ENCODE data around the gene RFX3. TPM values are rescaled to one million over a fixed set of nuclear protein-coding genes. Genes with fewer than 3 reads are reported as not detected.

The RFX3 gene
- total RNA-seq, 6 donors from 2014 or later = 7.3 to 32.0 (median 19.9) TPM

DNA sequence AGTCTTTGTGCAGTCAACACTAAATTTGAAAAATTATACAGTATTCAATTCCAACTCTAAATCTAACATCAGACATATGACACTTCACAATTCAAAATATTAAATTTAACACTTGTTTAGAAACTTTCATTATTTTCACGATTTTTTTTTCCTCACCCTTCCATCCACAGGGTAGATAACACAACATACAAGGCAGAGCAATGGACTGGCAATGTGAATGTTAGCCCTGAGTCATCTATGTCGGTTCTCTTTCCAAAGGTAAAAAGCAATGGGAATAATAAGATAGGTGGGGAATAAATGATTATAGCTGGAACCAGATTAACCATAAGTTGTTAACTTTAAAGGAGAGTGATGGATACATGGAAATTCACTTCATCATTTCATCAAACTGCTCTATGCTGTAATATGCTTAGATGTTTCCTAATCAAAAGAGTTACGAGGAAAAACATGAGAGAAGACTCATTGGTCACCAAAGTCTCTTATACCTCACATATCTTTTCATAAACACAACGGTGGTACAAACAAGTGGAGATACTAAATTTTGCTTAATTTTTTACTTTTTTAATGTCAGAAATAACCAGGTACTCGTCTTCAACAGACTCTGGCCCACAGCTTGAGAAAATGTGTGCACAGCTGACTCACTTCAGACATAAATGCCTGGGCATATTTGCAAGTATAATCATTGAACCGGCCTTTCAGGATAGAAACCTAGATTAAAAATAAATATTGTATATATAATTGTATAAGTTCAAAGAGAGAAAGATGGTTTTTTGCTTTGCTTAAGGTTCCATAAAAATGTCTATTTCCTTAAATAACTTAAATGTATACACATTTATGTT is 23.0 kb downstream of the RFX3 start:
- H3K4me3 ChIP-seq = no peak overlapping the region
- no peak for DNase-seq
- H3K36me3 ChIP-seq = no peaks in the 10 kb centered on the region
- no peaks in the 10 kb centered on the region for H3K9me3 ChIP-seq
- no peaks in the 10 kb centered on the region for H3K27me3 ChIP-seq
- TF ChIP-seq, protein P1, sequence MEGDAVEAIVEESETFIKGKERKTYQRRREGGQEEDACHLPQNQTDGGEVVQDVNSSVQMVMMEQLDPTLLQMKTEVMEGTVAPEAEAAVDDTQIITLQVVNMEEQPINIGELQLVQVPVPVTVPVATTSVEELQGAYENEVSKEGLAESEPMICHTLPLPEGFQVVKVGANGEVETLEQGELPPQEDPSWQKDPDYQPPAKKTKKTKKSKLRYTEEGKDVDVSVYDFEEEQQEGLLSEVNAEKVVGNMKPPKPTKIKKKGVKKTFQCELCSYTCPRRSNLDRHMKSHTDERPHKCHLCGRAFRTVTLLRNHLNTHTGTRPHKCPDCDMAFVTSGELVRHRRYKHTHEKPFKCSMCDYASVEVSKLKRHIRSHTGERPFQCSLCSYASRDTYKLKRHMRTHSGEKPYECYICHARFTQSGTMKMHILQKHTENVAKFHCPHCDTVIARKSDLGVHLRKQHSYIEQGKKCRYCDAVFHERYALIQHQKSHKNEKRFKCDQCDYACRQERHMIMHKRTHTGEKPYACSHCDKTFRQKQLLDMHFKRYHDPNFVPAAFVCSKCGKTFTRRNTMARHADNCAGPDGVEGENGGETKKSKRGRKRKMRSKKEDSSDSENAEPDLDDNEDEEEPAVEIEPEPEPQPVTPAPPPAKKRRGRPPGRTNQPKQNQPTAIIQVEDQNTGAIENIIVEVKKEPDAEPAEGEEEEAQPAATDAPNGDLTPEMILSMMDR (IDR thresholded peaks at IDR 0.05) = no peak
- peaks cover 0 to 10% (median 4%) of the 10 kb centered on the region in 4 donors for H3K4me1 ChIP-seq
- 82 to 86% methylated on average over 6 of the region's 6 CpGs for whole genome bisulfite sequencing, 2 donors
- ATAC-seq (ENCODE audit: low FRiP score in 2 of 2) = no peak
- no peak overlapping the region for H3K27ac ChIP-seq

DNA sequence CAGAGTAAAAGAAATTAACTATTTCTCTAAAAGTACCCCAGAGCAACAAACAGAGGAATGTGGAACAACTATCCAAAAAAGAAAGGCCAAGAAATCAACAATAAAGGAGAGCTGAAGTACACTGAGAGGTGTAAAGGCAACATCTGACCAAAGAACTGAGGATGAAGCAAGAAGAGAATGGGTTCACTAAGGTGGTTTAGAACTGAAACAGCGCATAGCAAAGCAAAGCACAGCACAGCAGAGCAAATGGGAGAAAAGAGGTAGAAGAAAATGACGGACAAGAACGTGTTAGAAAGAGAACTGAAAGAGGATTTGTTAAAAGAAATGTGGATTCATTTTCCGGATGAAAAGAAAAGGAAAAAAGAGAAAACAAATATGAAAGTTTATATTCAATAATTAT is 25.8 kb downstream of the RFX3 start:
- Histone ChIP-seq H3K27ac (no peak overlapping the region), H3K36me3 (no peaks in the 10 kb centered on the region), H3K9me3 (no peaks in the 10 kb centered on the region), H3K27me3 (no peaks in the 10 kb centered on the region), H3K4me1 (peaks cover 0 to 13% (median 9%) of the 10 kb centered on the region in 4 donors), H3K4me3 (no peak overlapping the region)
- no peak for TF ChIP-seq POLR2AphosphoS5 (IDR thresholded peaks at IDR 0.05)
- no peak for TF ChIP-seq POLR2A (IDR thresholded peaks at IDR 0.05)
- TF ChIP-seq EP300 (IDR thresholded peaks at IDR 0.05) = no peak
- TF ChIP-seq, protein P1 (IDR thresholded peaks at IDR 0.05) = no peak
- DNase-seq (no peak), ATAC-seq (ENCODE audit: low FRiP score in 2 of 2) (no peak)
- WGBS, 2 donors = 89 to 91% methylated on average over 4 of the region's 4 CpGs

DNA sequence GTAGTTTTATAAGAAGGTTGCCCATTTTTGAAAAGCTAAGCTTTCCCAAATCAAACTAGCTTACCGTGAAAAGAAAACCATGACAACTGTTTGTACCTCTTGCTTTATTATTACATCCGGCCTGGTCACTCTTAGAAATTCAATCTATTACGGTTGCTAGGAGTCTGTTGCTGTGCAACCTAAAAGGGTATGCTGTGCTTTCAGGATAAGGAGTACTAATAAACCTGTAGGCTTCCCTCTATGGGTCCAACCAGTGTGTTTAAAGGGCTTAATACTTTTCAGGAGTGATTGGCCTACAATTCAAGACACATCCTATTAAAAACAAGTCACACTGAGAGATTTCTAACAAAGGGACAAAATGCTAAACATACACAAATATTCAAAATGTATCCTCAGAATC is 27.1 kb downstream of the RFX3 start:
- TF ChIP-seq POLR2A (IDR thresholded peaks at IDR 0.05) (no peak), EP300 (IDR thresholded peaks at IDR 0.05) (no peak), POLR2AphosphoS5 (IDR thresholded peaks at IDR 0.05) (no peak)
- TF ChIP-seq, protein P1 (IDR thresholded peaks at IDR 0.05) = no peak
- Histone ChIP-seq H3K27ac (no peak overlapping the region), H3K36me3 (no peaks in the 10 kb centered on the region), H3K9me3 (no peaks in the 10 kb centered on the region), H3K27me3 (no peaks in the 10 kb centered on the region), H3K4me1 (peaks cover 0 to 13% (median 9%) of the 10 kb centered on the region in 4 donors), H3K4me3 (no peak overlapping the region)
- ATAC-seq (ENCODE audit: low FRiP score in 2 of 2) = no peak
- no peak for DNase-seq
- WGBS, 2 donors = 69 to 83% methylated on average over 3 of the region's 3 CpGs

DNA sequence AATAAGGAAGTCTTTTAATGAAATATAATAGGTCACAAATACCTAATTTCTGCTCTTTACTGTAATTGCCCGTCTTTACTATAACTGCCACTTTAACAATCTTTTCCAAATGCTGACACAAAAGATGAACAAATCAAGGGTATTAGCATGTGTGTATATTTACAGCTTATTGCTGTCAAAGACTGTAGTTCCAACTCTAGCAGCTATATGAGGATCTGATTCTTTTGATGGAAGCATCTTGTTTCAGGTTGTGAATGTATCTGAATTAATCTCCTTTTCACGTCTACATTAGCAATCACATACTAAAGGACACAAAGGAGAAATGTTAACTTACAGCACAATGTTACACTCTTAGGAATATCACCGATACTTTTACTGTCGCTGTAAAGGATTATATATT is 27.9 kb downstream of the RFX3 start:
- no peaks in the 10 kb centered on the region for H3K9me3 ChIP-seq
- TF ChIP-seq, protein P1 (IDR thresholded peaks at IDR 0.05) = no peak
- no peak for TF ChIP-seq POLR2AphosphoS5 (IDR thresholded peaks at IDR 0.05)
- no peak for TF ChIP-seq EP300 (IDR thresholded peaks at IDR 0.05)
- no peak for TF ChIP-seq POLR2A (IDR thresholded peaks at IDR 0.05)
- no peaks in the 10 kb centered on the region for H3K36me3 ChIP-seq
- WGBS, 2 donors = 87 to 89% methylated on average over 4 of the region's 4 CpGs
- H3K27me3 ChIP-seq = no peaks in the 10 kb centered on the region
- H3K4me3 ChIP-seq = no peak overlapping the region
- peaks cover 0 to 13% (median 9%) of the 10 kb centered on the region in 4 donors for H3K4me1 ChIP-seq
- ATAC-seq (ENCODE audit: low FRiP score in 2 of 2) = no peak
- H3K27ac ChIP-seq = no peak overlapping the region
- DNase-seq = no peak

DNA sequence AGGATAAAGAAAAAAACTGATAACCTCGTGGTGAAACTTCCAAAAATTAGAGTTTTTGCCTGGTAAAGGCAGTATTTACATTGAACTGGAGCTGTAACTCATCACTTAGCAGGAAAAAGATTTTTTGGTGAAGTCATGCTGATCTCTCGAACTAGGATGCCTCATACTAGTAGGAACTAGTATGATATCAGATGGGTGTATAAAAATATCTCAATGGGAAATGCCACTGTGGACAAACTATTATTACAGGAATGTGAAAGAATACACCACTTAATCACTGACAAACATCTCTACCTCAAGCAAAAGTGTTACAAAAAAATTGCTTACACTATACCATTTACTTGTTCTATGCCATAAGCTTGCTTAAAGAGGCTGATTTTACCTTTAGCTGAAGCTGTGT is 28.4 kb downstream of the RFX3 start:
- no peak for TF ChIP-seq POLR2AphosphoS5 (IDR thresholded peaks at IDR 0.05)
- no peak for TF ChIP-seq POLR2A (IDR thresholded peaks at IDR 0.05)
- TF ChIP-seq, protein P1 (IDR thresholded peaks at IDR 0.05) = no peak
- H3K4me1 ChIP-seq = peaks cover 0 to 13% (median 9%) of the 10 kb centered on the region in 4 donors
- H3K27me3 ChIP-seq = no peaks in the 10 kb centered on the region
- no peak overlapping the region for H3K4me3 ChIP-seq
- WGBS, 2 donors = 59 to 64% methylated on average over 2 of the region's 2 CpGs
- DNase-seq (no peak), ATAC-seq (ENCODE audit: low FRiP score in 2 of 2) (no peak)
- H3K27ac ChIP-seq = no peak overlapping the region
- no peaks in the 10 kb centered on the region for H3K36me3 ChIP-seq
- H3K9me3 ChIP-seq = no peaks in the 10 kb centered on the region
